Neural progenitor cell (in vitro differentiated cells): ENCODE measurements around the gene FBRSL1. TPM values are rescaled to one million over a fixed set of nuclear protein-coding genes. Genes with fewer than 3 reads are reported as not detected.

Experiments used
- DNase-seq: peaks from one replicate; pipeline ENCODE4 v3.0.0-alpha.2; 2016; ENCODE audit warnings: low spot score
- H2AFZ ChIP-seq: fragments of 200-600 bp; sonication (generic); replicated peaks from 2 replicates; pipeline ENCODE4 v1.6.1; 2016; ENCODE audit warnings: antibody characterized with exemption
- H3F3A ChIP-seq: fragments of 200-600 bp; sonication (generic); 2 replicates; pipeline ENCODE4 v1.6.1; 2016; ENCODE audit warnings: antibody characterized with exemption, low read depth
- H3K27ac ChIP-seq: fragments of 200-600 bp; sonication (generic); 2 replicates; pipeline ENCODE4 v1.5.1; 2016; ENCODE audit warnings: mild to moderate bottlenecking
- H3K27me3 ChIP-seq: fragments of 200-600 bp; sonication (generic); 2 replicates; pipeline ENCODE4 v1.6.1; 2016; ENCODE audit warnings: mild to moderate bottlenecking, moderate library complexity
- H3K36me3 ChIP-seq: fragments of 200-600 bp; sonication (generic); 2 replicates; pipeline ENCODE4 v1.5.1; 2016
- H3K4me1 ChIP-seq: fragments of 200-600 bp; sonication (generic); 2 replicates; pipeline ENCODE4 v1.6.1; 2016; ENCODE audit warnings: mixed run types
- H3K4me2 ChIP-seq: fragments of 200-600 bp; sonication (generic); 2 replicates; pipeline ENCODE4 v1.6.1; 2016
- H3K4me3 ChIP-seq: fragments of 200-600 bp; sonication (generic); 2 replicates; pipeline ENCODE4 v1.5.1; 2016
- H3K79me2 ChIP-seq: fragments of 200-600 bp; sonication (generic); 2 replicates; pipeline ENCODE4 v1.6.1; 2016; ENCODE audit warnings: low read depth
- H3K9ac ChIP-seq: fragments of 200-600 bp; sonication (generic); 2 replicates; pipeline ENCODE4 v1.6.1; 2016
- H3K9me3 ChIP-seq: fragments of 200-600 bp; sonication (generic); 2 replicates; pipeline ENCODE4 v1.5.1; 2016; ENCODE audit warnings: low read depth
- H4K20me1 ChIP-seq: fragments of 200-600 bp; sonication (generic); 2 replicates; pipeline ENCODE4 v1.6.1; 2016; ENCODE audit warnings: low read depth
- H3K27ac Mint-ChIP-seq: 3 replicates; pipeline ENCODE4 v1.8.0; 2021; ENCODE audit warnings: mixed read lengths
- H3K27me3 Mint-ChIP-seq: 2 replicates; pipeline ENCODE4 v1.8.0; 2022; ENCODE audit warnings: low read depth, mild to moderate bottlenecking, inconsistent platforms, moderate library complexity, mixed read lengths; ENCODE audit not compliant: insufficient read depth
- H3K36me3 Mint-ChIP-seq: 3 replicates; pipeline ENCODE4 v1.8.0; 2021; ENCODE audit warnings: mixed read lengths
- H3K4me1 Mint-ChIP-seq: 3 replicates; pipeline ENCODE4 v1.8.0; 2021; ENCODE audit warnings: mixed read lengths
- H3K4me3 Mint-ChIP-seq: 3 replicates; pipeline ENCODE4 v1.8.0; 2021; ENCODE audit warnings: mild to moderate bottlenecking, moderate library complexity, mixed read lengths
- H3K9me3 Mint-ChIP-seq: 3 replicates; pipeline ENCODE4 v1.8.0; 2020; ENCODE audit warnings: mixed read lengths
- EZH2 ChIP-seq: fragments of 200-600 bp; sonication (generic); IDR thresholded peaks from 2 replicates; pipeline ENCODE4 v1.6.1; 2017; ENCODE audit warnings: antibody characterized with exemption, mild to moderate bottlenecking, moderate library complexity
- EZH2phosphoT487 ChIP-seq: fragments of 200-600 bp; sonication (generic); IDR thresholded peaks from 2 replicates; pipeline ENCODE4 v1.6.1; 2017; ENCODE audit warnings: antibody characterized with exemption
- total RNA-seq: library from RNA; depleted of rRNA; stranded (reverse); fragments of >200 nt; gene quantifications from 2 replicates; pipeline ENCODE4 v1.2.3, GENCODE V29; 2015; ENCODE audit warnings: low replicate concordance
- TF ChIP-seq, protein P1 (sequence below): fragments of 200-600 bp; sonication (generic); IDR thresholded peaks from 2 replicates; pipeline ENCODE4 v1.5.1; 2017; ENCODE audit warnings: antibody characterized with exemption, mild to moderate bottlenecking

FBRSL1 gene
- total RNA-seq, 1 donor from 2014 or later: 7.4 TPM

DNA sequence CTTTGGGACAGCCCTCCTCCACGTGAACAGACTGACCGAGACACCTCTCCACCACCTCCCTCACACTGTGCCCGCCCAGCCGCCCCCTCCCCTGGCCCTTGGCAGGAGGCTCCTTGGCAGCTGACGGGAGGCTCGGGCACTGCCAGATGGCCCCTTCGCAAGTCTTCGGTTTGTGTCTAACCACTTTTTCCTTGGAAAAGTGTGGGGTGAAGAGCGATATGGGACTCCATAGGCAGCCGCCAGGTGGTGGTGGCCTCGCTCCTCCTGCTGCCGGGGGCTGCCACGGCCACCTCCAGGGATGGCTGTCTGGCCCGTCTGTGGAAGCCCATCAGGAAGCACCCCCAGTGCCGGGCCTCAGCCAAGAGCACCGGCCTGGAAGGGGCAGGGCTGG is 61.7 kb downstream of the FBRSL1 start:
- Histone ChIP-seq H3K9me3 (no peaks in the 10 kb centered on the region), H3K4me2 (no peak overlapping the region), H3F3A (peaks cover 7% of the 10 kb centered on the region), H3K4me3 (no peak overlapping the region), H4K20me1 (peaks cover 24% of the 10 kb centered on the region), H3K27me3 (peaks cover 93% of the 10 kb centered on the region), H3K9ac (no peak overlapping the region), H3K27ac (no peak overlapping the region), H2AFZ (no peak overlapping the region), H3K36me3 (no peaks in the 10 kb centered on the region), H3K79me2 (no peaks in the 10 kb centered on the region), H3K4me1 (peaks cover 13% of the 10 kb centered on the region)
- TF ChIP-seq, protein P1, sequence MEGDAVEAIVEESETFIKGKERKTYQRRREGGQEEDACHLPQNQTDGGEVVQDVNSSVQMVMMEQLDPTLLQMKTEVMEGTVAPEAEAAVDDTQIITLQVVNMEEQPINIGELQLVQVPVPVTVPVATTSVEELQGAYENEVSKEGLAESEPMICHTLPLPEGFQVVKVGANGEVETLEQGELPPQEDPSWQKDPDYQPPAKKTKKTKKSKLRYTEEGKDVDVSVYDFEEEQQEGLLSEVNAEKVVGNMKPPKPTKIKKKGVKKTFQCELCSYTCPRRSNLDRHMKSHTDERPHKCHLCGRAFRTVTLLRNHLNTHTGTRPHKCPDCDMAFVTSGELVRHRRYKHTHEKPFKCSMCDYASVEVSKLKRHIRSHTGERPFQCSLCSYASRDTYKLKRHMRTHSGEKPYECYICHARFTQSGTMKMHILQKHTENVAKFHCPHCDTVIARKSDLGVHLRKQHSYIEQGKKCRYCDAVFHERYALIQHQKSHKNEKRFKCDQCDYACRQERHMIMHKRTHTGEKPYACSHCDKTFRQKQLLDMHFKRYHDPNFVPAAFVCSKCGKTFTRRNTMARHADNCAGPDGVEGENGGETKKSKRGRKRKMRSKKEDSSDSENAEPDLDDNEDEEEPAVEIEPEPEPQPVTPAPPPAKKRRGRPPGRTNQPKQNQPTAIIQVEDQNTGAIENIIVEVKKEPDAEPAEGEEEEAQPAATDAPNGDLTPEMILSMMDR: no peak
- TF ChIP-seq EZH2 (no peak), EZH2phosphoT487 (no peak)
- H3K27ac Mint-ChIP-seq: no peak overlapping the region
- H3K4me1 Mint-ChIP-seq: peaks cover 16% of the 10 kb centered on the region
- H3K9me3 Mint-ChIP-seq: no peaks in the 10 kb centered on the region
- H3K4me3 Mint-ChIP-seq: no peak overlapping the region
- no peaks in the 10 kb centered on the region for H3K36me3 Mint-ChIP-seq
- H3K27me3 Mint-ChIP-seq: peaks cover 16% of the 10 kb centered on the region
- DNase-seq: no peak

- Histone ChIP-seq H3K4me2 (no peak overlapping the region), H3K36me3 (no peaks in the 10 kb centered on the region), H2AFZ (no peak overlapping the region), H3K4me3 (no peak overlapping the region), H4K20me1 (peaks cover 21% of the 10 kb centered on the region), H3K9ac (no peak overlapping the region), H3K27me3 (peaks cover 91% of the 10 kb centered on the region), H3K4me1 (peaks cover 18% of the 10 kb centered on the region), H3K9me3 (no peaks in the 10 kb centered on the region), H3K27ac (no peak overlapping the region), H3F3A (peaks cover 16% of the 10 kb centered on the region), H3K79me2 (no peaks in the 10 kb centered on the region)
- Mint-ChIP-seq H3K4me1 (peaks cover 19% of the 10 kb centered on the region), H3K36me3 (no peaks in the 10 kb centered on the region), H3K9me3 (no peaks in the 10 kb centered on the region), H3K4me3 (peak overlapping the region; percentile 24), H3K27me3 (peaks cover 13% of the 10 kb centered on the region), H3K27ac (no peak overlapping the region)
- DNase-seq: peak; percentile 44
- TF ChIP-seq EZH2 (no peak), EZH2phosphoT487 (no peak)
- TF ChIP-seq, protein P1: peak; percentile 47
Observed at GRCh38 chr12:132554845-132555630, 65.1 kb downstream of the FBRSL1 start.

DNA sequence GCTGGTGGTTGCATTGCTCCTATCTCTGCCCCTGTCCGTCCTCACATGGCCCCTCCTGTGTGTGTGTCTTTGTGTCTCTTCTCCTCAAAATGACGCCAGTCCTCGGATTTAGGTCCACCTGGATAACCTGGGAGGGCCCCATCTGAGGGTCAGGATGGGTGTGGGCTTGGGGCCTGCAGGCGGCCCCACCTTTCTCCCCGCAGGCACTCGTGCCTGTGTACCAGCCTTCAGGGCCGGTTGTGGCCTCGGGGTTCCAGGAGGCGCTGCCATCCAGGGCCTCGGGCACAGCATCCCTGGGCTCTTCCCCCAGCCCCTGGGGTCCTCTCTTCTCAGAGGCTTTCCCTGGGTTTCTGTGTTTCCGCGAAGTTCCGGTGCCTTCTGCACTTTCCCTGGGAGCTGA is 65.7 kb downstream of the FBRSL1 start:
- no peak overlapping the region for H3K27ac Mint-ChIP-seq
- Histone ChIP-seq H2AFZ (no peak overlapping the region), H3K9ac (no peak overlapping the region), H3K27ac (no peak overlapping the region), H3K9me3 (no peaks in the 10 kb centered on the region), H3K4me2 (no peak overlapping the region), H3K4me1 (peaks cover 11% of the 10 kb centered on the region), H3K27me3 (peaks cover 85% of the 10 kb centered on the region), H3K4me3 (no peak overlapping the region), H3F3A (peaks cover 18% of the 10 kb centered on the region), H4K20me1 (peaks cover 17% of the 10 kb centered on the region), H3K36me3 (no peaks in the 10 kb centered on the region), H3K79me2 (peaks cover 2% of the 10 kb centered on the region)
- H3K9me3 Mint-ChIP-seq: no peaks in the 10 kb centered on the region
- peaks cover 9% of the 10 kb centered on the region for H3K27me3 Mint-ChIP-seq
- H3K4me1 Mint-ChIP-seq: peaks cover 13% of the 10 kb centered on the region
- H3K4me3 Mint-ChIP-seq: no peak overlapping the region
- TF ChIP-seq EZH2 (no peak), EZH2phosphoT487 (no peak)
- TF ChIP-seq, protein P1: no peak
- no peak for DNase-seq
- no peaks in the 10 kb centered on the region for H3K36me3 Mint-ChIP-seq
